Omental fat pad (tissue), 4 donors: Measurements from ENCODE around the gene DENND2A. TPM values are rescaled to one million over a fixed set of nuclear protein-coding genes. Genes with fewer than 3 reads are reported as not detected.
A peak's percentile ranks its signal among the peaks of the same experiment; 100 is the strongest.
"Not testable (repeated sequence)": the region's sequence is repeated elsewhere in the genome, so short reads cannot be mapped to it uniquely, and the experiment has no call there.

Source experiments
- ATAC-seq: fragments of 150-250 bp; one replicate; pipeline ENCODE4 v1.9.1; 2016; ENCODE audit warnings: mild to moderate bottlenecking, moderate library complexity; ENCODE audit not compliant: low FRiP score
- DNase-seq: peaks from one replicate; pipeline ENCODE4 v3.0.0-alpha.2; 2019; ENCODE audit warnings: low spot score
- total RNA-seq, 4 donors: library from RNA; depleted of rRNA; stranded (reverse); fragments of >200 nt; gene quantifications; one replicate each; pipeline ENCODE4 v1.1.0, GENCODE V29; 2016
- TF ChIP-seq, protein P1 (sequence below), 3 donors: fragments of 450-650 bp; IDR thresholded peaks; one replicate each; pipeline ENCODE4 v1.5.1; 2016 to 2017; ENCODE audit warnings: antibody characterized with exemption in 3 of 3, mild to moderate bottlenecking in 3 of 3, moderate library complexity in 2 of 3

Gene DENND2A
- total RNA-seq, 4 donors from 2014 or later: 6.7 to 34.7 (median 15.7) TPM

DNA sequence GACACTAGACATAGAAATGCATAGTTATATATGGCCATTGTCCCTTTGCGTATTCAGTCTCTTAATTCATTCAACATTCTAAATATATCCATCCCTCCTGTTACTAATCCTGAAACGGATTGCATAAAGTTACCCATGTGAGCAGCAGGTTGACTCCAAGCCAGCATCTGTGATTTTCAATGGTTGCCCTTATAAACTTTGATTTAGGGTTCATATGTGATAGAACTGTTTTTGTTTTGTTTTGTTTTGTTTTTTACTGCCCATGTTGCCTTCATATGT is 13.4 kb upstream of the DENND2A start:
- no peak for ATAC-seq
- TF ChIP-seq, protein P1, sequence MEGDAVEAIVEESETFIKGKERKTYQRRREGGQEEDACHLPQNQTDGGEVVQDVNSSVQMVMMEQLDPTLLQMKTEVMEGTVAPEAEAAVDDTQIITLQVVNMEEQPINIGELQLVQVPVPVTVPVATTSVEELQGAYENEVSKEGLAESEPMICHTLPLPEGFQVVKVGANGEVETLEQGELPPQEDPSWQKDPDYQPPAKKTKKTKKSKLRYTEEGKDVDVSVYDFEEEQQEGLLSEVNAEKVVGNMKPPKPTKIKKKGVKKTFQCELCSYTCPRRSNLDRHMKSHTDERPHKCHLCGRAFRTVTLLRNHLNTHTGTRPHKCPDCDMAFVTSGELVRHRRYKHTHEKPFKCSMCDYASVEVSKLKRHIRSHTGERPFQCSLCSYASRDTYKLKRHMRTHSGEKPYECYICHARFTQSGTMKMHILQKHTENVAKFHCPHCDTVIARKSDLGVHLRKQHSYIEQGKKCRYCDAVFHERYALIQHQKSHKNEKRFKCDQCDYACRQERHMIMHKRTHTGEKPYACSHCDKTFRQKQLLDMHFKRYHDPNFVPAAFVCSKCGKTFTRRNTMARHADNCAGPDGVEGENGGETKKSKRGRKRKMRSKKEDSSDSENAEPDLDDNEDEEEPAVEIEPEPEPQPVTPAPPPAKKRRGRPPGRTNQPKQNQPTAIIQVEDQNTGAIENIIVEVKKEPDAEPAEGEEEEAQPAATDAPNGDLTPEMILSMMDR (IDR thresholded peaks at IDR 0.05): no peak
- DNase-seq: no peak

DNA sequence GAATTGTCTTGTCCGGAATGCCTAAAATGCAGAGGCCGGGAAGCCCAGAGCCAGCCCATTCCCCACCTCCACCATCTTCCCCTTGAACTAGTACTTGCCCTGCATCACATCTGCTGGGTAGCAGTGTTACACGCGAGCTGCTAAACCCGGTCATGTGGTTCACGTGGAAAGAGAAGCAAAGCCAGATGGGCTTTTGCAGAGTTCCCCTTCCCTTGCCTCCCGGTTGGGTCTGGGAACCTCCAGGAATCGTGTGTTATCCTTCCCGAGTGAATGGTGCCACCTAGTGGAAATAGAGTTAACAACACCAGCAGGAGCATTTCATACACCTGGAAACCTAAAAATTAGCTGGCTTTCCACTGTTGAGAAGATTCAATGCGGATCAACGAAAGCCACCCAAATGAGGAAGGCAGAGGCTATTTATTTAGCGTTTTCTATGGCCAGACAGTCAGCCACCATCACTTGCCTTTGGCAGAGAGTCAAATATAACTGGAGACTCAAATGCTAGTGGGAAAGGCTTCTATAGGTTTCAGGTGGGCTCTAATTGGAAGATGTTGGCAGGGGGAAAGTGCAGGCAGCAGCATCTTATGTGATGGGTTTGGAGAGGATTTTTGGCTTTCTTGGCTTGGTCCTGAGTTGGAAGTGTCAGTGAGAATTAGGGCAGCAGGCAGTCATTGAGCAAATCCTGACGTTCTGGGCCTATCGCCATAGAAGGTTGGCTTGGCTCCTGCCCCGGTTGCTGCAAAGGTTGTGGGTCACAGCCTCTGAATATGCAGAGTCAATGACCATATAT is 12.9 kb upstream of the DENND2A start:
- DNase-seq (no peak), ATAC-seq (peak; percentile 73)
- TF ChIP-seq, protein P1 (IDR thresholded peaks at IDR 0.05): peak in 1 of 3 donors; percentile 7

DNA sequence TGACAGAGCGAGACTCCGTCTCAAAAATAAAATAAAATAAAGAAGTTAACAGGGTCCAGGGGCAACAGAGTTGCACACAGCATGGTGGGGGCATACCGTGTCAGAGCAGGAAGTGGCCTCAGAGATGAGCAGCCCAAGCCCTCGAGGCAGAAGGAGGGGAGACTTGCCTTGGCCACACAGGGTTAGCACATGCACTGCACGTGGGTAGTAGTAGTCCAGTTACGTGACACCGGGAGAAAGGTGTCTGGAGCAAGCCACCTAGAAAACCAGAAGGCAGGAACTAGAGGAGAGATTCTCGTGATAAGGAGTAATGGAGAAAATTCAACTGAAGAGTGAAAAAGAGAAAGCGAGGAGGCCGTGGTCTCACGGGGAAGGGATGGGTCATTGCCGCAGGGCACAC is 9.8 kb upstream of the DENND2A start:
- no peak for ATAC-seq
- TF ChIP-seq, protein P1 (IDR thresholded peaks at IDR 0.05): no peak
- DNase-seq: no peak

DNA sequence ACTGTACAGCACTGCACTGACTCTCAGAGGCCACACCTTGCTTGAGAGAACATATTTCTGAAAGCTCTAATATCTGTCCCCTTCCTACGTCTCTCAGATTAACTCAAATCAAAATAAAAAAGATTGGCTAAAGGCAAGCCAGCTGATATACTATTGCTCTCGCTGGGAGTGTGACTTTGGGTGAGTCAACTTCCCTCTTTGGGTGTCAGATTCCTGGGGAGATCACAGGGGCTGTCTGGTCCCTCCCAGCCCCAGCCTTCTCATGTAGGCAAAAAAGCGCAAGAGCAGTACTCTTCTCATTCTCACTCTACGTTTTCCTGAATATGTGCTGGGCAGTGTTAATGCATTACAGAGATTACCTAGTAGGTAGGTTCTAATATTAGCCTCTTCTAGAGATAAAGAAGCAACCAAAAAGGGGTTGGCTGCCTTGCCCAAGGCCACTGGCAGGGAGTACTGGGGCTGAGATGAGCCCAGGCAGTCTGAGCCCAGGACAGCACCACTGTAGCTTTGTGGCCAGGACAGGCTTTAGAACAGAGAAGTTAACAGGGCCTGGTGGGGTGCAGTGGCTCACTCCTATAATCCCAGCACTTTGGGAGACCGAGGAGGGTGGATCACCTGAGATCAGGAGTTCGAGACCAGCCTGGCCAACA is 9.1 kb upstream of the DENND2A start:
- TF ChIP-seq, protein P1 (IDR thresholded peaks at IDR 0.05): no peak
- DNase-seq (no peak), ATAC-seq (no peak)

DNA sequence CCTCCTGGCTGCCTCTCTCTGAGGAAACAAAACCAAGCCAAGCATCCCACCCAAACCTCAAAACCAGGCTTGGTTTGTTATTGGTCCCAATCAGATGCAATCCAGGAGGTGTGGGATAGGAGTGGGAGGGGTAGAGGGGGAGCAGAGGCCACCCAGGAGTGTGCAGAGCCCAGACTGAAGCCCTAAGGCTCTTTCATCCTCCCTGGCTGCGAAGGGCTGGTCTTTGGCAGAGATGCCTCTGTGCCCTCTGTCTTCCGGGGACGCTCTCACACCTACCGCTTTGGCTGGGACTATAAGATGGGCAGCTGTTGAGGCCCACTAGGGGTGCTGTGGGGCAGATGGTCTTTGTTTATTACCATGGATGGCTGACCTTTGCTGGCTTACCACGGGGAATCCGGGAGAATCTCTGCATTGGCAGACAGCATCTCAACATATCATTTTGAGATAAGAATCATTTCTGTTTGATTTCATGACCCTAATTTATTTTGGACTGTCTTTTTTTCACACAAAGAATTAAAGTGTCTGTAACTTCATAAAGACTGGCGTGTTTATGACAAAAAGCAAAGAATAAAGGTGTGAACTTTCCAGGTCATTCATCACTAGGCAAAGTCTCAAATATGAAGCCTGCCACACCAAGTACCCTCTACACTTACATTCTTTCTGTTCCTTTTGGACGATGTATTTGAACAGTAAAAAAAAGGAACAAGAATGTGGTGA is 6.5 kb upstream of the DENND2A start:
- DNase-seq (no peak), ATAC-seq (peak; percentile 56)
- TF ChIP-seq, protein P1 (IDR thresholded peaks at IDR 0.05): peak in 1 of 3 donors; percentile 3

DNA sequence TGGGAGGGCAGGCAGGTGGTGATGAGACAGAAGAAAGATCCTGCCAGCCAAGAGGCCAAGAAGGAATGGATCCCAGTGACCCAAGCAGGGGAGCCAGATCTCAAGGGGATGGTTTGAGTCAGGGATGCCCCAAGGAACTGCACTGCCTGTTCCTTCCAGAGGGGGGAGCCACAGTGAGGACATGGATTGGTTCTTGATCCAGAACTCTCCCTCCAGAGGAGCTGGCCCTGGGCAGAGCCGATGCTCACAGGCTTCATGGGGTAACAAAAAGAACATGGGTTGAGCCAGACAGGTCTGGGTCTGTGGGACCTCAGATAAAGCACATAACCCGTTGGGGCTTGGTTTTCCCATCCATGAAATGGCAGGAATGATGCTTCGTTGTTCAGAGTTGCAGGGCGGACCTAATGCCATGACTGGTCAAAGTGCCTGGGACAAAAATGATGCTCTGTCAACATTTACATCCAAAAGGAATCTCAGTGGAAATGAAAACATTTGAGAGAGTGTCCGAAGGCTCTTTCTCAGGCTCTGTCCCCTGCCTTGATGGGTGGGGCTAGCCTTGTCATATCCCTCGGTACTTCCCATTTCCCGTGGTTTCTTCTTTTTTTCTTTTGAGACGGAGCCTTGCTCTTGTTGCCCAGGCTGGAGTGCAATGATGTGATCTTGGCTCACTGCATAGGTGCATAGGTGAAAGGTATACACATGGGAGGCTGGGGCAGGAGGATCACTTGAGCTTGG is 4.7 kb upstream of the DENND2A start:
- no peak for ATAC-seq
- DNase-seq: no peak
- TF ChIP-seq, protein P1 (IDR thresholded peaks at IDR 0.05): no peak

DNA sequence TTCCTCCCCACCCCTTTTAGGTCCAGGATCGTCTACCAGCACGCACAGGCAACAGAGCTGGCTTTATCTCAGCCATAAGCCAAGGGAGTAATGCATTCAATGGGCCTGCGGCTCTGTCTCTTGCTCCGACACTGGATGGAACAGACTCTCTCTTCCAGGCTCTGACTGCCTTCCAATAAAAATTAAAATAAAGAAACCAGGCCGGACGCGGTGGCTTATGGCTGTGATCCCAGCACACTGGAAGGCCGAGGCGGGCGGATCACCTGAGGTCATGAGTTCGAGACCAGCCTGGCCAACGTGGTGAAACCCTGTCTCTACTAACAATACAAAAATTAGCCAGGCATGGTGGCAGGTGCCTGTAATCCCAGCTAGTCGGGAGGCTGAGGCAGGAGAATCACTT is 4.1 kb upstream of the DENND2A start:
- not testable (repeated sequence) for DNase-seq, ATAC-seq
